ENCODE results near the gene LIN9.
"Not testable (repeated sequence)": the region's sequence is repeated elsewhere in the genome, so short reads cannot be mapped to it uniquely, and the experiment has no call there.

DNA sequence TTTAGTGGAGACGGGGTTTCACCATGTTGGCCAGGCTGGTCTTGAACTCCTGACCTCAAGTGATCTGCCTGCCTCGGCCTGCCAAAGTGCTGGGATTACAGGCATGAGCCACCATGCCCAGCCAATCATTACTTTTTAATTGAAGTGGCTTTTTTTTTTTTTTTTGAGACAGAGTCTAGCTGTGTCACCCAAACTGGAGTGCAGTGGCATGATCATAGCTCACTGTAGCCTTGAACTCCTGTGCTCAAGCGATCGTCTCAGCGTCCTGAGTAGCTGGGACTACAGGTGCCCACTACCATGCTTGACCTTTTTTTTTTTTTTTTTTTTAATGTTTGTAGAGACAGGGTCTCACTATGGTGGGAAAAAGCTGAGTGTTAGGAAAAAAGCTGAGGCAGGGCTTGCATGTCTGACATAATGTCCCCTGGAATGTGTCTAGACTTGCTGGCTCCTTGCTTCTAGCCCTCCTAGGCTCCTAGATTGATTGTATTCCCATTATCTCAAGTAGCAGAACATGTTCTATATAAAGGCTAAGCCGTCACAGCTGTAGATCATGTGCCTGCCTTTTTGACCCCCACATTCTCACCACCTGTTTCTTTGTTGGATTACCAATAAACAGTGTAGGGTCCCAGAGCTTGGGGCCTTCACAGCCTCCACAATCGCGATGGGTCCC, 36.6 kb downstream of the LIN9 start:
- not testable (repeated sequence) for TF ChIP-seq CTCF, POLR2A (IDR thresholded peaks at IDR 0.05)
